GDM1 (cell line): ENCODE measurements around the gene EIF1.
"Not testable (repeated sequence)": the region's sequence is repeated elsewhere in the genome, so short reads cannot be mapped to it uniquely, and the experiment has no call there.

Experiments used
- DNase-seq: peaks from one replicate; lab custom pipeline; 2025; lab: John Stamatoyannopoulos, UW

Gene EIF1

GRCh38 chr17:41688641-41689496 is at the start of gene EIF1:
Gene EIF1, plus strand, starts transcription at chr17:41688885. Its CDS starts 154 bp downstream, at chr17:41689039.
- peak; percentile 99 for DNase-seq

DNA sequence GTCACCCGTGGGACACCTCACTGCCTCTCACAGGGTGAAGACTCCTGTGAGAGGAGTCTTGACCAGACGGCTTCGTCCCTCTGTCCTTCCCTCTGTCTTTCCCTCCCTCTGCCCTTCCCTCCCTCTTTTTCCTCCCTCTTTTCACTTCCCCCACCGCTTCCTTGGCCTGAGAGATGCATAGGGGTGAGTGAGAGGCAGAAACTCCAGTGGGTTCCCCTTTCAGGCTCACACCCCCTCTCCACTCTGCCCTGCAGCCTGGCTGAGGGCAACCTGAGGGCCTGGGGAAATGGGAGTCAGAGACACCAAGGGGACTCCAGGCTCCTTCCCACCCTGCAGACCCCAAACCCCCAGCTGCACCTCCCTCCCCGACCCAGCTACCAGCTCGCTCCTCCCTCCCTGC is 49.7 kb upstream of the EIF1 start:
- peak; percentile 28 for DNase-seq

- no peak for DNase-seq
Measured at GRCh38 chr17:41639492-41640473, 48.9 kb upstream of the EIF1 start.

DNA sequence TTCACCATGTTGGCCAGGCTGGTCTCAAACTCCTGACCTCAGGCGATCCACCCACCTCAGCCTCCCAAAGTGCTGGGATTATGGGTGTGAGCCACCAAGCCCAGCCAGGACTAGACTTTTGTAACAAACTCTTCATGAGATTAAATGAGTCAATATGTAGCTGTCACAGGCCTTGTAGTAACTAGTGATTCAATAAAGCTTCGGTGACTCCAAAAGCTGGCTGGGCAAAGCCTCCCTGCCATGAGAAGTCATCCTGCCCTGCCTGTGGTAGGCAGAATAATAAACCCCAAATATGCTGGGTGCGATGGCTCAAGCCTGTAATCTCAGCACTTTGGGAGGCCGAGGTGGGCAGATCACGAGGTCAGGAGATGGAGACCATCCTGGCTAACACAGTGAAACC is 48.1 kb upstream of the EIF1 start:
- DNase-seq = not testable (repeated sequence)

- no peak for DNase-seq
Measured at GRCh38 chr17:41642252-41643156, 46.2 kb upstream of the EIF1 start.

- DNase-seq = no peak
Measured at GRCh38 chr17:41647038-41647813, 41.5 kb upstream of the EIF1 start.

DNA sequence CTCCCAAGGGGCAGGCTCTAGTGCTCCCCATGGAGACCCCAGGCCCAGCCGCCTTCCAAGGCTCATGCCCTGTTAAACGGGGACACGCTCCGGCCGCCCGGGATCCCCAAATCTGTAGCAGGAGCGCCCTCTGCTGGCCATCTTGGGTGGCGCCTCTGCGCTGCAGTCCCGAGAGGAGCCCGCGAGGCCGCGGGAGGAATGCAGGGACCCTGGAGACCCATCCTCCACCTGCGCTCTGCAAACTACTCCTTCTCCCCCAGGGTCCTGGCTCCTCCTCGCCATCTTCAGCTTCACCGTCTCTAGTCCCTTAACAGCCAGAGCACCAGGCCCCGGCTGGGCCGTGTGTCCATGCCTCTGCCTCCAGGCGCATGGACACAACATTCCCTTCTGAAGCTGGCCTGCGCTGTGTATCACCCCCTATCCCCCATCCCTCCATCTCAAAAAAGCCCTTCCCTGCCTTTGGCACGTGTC is 40.7 kb upstream of the EIF1 start:
- DNase-seq = peak; percentile 72

GRCh38 chr17:41648411-41649195 is 40.1 kb upstream of the EIF1 start:
- DNase-seq = peak; percentile 73

GRCh38 chr17:41649923-41650519 is 38.7 kb upstream of the EIF1 start:
- DNase-seq = no peak

DNA sequence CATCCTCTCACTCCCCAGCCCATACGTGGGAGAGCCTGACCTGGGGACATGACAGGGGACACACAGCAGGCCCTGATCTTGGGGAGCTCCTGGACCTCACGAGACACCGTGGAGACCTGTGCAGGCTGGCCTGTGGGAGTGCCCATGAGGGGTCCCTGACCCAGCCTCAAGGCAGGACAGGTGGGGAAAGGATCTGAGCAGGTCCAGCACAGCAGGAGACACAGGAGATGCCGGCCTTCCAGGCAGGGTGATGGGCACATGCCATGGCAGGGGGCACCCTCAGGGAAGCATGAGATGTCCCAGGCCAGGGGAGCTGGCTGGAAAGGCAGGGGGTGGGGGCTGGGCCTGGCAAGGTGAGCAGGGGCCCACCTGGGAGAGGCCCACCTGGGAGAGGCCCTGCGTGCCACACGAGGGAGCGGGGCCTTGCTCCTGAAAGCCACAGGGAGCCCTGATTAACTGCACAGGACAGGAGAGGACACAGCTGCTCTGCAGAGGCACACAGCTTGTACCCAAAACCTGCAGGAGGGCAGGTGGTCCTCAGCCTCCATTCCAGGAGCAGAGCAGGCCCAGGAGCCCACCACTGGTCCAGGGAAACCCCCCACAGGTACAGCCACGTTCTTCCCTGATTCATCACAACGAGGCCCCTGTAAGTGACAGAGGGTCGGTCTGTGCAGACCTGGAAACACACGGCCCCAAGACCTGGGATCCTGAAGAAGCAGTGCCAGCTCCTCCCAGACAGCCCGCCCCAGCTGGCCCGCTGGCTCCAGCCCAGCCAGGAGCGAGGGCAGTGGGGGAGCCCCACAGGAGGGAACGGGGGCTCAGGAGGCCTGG is 37.7 kb upstream of the EIF1 start:
- no peak for DNase-seq

- DNase-seq = no peak
Measured at GRCh38 chr17:41651625-41652460, 36.8 kb upstream of the EIF1 start.

GRCh38 chr17:41652461-41652970 is 36.2 kb upstream of the EIF1 start:
- DNase-seq = no peak

DNA sequence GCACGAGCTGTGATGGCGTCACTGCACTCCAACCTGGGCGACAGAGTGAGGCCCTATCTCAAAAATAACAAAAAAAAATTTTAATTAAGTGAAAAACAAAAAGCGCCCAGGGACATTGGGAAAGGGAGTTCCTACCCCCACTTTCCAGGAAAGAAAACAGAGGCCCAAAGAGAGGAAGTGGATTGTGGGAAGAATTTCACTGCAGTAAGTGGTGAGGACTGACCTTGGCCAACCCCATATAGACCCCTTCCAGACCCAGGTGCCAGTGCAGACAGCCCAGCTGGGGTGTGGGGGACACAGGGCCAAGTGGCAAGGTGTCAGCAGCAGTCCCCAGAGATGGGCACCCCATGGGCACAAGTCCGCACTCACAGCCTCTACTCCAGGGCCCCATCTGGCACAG is 35.3 kb upstream of the EIF1 start:
- no peak for DNase-seq

- no peak for DNase-seq
Measured at GRCh38 chr17:41653892-41654677, 34.6 kb upstream of the EIF1 start.

GRCh38 chr17:41654678-41655607 is 33.7 kb upstream of the EIF1 start:
- DNase-seq = no peak
